H54 (cell line): Measurements from ENCODE around the gene IMPACT.

Source experiments
- DNase-seq: peaks from one replicate; pipeline ENCODE4 v3.0.0; 2011; ENCODE audit warnings: low spot score, mixed read lengths; ENCODE audit not compliant: insufficient read length
- FAIRE-seq: peaks from 3 replicates; lab custom pipeline; 2011; peaks lifted over from hg19 to GRCh38; lab: Jason Lieb, UNC
- POLR2A ChIP-seq: IDR thresholded peaks from 2 replicates; pipeline ENCODE4 v1.6.1; 2011; ENCODE audit warnings: low read depth, mild to moderate bottlenecking, low read length

Gene IMPACT, protein sequence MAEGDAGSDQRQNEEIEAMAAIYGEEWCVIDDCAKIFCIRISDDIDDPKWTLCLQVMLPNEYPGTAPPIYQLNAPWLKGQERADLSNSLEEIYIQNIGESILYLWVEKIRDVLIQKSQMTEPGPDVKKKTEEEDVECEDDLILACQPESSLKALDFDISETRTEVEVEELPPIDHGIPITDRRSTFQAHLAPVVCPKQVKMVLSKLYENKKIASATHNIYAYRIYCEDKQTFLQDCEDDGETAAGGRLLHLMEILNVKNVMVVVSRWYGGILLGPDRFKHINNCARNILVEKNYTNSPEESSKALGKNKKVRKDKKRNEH

DNA sequence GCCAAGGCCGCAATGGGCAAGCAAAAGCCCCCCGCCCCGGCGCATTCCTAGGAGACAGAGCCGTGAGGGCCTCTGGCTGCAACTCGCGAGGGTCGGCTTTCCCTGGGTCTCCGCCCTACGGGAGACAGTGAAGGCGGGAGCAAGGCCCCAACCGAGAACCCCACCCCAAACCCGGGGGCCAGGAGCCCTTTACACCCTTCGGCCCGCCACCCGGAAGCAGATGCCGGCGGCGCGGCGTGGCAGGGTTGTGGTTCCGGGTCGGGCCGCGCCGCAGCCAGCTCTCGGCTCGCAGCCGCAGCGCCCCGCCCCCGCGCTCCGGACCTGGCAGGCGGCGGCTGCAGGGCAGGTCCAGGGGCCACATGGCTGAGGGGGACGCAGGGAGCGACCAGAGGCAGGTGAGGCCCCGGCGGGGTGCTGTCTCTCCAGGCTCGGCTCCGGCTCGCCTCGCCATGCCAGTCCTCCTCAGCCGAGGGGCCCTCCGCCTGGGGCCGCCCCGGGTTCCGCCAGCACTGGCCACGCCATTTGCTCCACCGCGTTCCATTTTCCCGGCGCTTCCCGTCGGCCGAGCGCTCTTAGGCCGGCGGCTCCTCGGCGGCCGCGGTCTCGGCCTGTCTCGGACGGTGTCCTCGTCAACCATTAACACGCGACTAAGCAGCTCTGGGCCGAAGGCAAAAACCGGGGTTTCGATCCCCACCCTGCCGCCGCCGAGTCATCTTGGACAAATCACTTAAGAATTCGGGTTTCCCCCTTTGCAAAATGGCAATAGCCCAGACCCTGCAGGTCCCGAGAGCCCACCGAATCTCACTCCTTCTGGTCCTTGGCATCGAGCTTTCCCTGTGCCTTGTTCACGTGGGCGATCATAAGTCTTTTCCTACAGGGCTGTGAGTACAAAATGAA lies at the start of gene IMPACT:
IMPACT (plus strand) TSS at position 273 of the 897 bp plus-strand sequence; CDS start at position 360, 87 bp downstream.
- peak; percentile 47; the same call in 1 of the 2 replicates for TF ChIP-seq POLR2A
- FAIRE-seq (no peak), DNase-seq (peak; percentile 34)

DNA sequence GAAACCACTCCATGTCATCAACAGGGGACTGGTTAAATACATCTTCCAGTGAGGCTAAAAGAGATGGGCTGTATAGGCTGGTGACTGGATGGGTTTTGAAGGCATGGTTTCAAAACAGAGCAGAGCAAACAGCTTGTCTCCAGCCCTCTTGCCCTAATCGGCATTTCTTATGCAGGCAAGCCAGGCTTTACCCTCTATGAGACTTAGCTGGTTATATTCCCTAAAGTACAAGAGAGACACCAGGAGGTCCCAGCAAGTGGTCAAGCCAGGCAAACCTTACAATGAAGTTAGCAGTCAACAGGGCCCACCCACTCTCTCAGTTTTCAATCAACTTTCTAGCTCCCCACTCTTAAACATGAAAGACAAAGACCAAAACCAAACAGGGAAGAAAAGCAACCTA lies 47.9 kb upstream of the IMPACT start:
- DNase-seq (no peak), FAIRE-seq (no peak)
- TF ChIP-seq POLR2A, result no peak

DNA sequence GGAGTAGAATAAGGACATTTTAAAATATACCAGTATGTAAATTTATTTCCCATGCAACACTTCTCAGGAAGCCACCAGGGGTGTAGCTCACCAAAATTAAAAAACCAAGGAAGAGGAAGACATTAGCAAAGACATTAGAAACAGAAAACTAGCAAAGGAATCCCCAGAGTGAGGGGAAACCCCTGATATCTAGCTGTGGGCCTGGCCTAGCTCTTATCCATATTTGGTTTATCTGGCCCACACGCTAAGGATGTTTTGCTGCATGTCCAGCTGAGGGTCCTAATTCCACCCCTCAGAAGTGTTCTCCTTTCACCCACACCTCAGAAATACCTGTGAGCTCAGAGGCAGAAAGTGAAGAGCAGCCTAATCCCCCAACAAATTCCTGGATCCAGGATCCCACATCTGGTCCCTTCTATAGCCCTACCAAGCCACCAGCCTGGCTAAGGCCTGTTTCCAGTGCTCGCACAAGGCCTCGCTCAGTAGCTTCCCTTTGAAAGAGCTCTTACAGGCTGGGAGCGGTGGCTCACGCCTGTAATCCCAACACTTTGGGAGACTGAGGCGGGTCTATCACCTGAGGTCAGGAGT lies 46.2 kb upstream of the IMPACT start:
- FAIRE-seq (no peak), DNase-seq (no peak)
- no peak for TF ChIP-seq POLR2A

DNA sequence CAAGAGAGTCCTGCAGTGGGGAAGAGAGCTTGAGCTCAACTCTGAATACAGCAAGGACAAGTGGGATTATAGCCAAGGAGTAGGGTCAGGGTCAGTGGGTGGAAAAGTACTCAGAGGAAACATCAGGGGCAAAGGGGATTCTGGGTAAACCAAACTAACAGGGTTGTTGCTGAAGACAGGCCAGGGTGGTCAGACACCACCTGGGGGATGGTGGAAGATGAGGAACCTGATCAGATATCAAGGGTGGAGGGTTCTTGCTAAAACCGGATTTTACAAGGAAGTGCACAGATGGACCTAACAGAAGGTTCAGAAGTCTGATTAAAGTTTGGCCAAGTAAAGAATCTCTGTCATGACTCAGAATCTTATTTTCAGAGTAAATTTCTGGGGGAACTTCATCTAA lies 45.3 kb upstream of the IMPACT start:
- FAIRE-seq (no peak), DNase-seq (no peak)
- no peak for TF ChIP-seq POLR2A

DNA sequence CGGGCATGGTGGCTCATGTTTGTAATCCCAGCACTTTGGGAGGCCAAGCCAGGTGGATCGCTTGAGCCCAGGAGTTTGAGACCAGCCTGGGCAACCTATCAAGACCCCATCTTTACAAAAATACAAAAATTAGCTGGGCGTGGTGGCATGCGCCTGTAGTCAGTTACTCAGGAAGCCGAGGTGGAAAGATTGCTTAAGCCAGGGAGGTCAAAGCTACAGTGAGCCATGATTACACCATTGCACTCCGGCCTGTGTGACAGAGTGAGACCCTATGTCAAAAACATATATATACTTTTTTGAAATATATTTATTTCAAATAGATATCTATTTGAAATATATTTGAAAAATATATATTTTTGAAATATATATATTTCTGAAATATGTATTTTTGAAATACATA lies 39.8 kb upstream of the IMPACT start:
- no peak for TF ChIP-seq POLR2A
- no peak for FAIRE-seq
- DNase-seq, result no peak

DNA sequence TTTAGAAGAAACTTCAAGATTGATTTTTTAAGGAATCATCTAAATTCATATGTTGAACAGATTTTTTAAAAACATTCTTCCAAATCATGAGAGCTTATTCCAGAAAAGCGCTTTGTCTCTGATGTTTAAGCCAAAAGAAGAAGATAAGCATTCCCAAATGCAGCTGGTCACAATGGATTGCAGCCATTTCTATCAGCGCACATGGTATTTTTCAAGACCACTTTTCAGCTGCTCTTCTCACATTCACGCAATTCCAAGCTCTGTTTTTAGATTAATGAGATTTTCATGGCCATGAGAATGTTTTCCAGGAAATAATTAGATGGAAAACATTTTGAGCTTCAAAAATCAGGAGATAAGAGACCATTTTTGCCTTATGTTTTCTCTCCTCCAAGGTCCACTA lies 37.5 kb upstream of the IMPACT start:
- FAIRE-seq, result no peak
- TF ChIP-seq POLR2A, result no peak
- no peak for DNase-seq

DNA sequence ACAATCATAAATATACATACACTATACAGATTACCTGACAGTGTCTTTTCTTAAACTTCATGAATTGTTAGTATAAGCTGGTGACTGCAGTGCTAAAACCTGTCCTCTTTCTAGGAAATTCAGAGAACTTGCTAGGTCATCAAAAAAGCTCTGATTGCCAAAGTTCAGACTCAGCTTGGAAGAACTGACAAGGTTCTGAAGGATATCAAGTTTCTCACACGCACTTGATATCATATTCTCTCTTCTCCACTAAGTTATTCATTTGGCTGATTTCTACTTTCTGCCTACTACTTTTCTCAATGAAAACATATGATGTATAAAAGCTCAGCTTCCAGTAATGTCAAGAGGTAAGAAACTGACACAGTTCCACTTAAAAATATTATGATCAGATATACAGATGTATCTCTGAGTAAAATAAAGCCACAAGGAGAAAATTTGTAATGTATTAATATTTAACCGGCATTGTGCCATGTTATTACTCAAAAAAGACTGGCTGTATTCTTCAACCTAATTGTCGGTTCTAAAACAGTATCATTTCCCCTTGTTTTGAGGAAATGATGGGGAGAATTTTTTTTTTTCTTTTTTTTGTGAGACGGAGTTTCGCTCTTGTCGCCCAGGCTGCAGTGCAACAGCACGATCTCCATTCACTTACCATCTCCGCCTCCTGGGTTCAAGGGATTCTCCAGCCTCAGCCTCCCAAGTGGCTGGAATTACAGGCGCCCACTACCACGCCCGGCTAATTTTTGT lies 31.2 kb upstream of the IMPACT start:
- no peak for FAIRE-seq
- no peak for DNase-seq
- no peak for TF ChIP-seq POLR2A

DNA sequence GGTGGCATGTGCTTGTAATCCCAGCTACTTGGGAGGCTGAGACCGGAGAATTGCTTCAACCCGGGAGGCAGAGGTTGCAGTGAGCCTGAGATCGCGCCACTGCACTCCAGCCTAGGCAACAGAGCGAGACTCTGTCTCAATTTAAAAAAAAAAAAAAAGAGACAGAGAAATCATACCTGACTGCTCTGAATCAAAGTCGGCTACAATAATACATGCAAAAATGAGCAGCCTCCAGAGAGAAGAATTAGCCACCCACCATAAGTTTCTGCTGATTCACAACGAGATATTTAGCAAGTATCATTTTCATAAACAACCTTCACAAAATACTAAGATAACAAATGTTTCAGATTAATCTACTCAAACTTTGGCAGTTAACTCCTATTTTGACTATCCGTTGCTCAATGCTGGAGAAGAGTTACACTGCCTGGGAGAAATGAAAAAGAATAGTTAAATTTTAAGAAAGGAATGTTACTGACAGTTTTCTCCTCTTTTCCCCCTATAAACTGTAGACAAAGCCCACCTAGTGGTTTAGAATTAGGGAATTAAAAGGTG lies 30.3 kb upstream of the IMPACT start:
- TF ChIP-seq POLR2A, result no peak
- DNase-seq (no peak), FAIRE-seq (no peak)

DNA sequence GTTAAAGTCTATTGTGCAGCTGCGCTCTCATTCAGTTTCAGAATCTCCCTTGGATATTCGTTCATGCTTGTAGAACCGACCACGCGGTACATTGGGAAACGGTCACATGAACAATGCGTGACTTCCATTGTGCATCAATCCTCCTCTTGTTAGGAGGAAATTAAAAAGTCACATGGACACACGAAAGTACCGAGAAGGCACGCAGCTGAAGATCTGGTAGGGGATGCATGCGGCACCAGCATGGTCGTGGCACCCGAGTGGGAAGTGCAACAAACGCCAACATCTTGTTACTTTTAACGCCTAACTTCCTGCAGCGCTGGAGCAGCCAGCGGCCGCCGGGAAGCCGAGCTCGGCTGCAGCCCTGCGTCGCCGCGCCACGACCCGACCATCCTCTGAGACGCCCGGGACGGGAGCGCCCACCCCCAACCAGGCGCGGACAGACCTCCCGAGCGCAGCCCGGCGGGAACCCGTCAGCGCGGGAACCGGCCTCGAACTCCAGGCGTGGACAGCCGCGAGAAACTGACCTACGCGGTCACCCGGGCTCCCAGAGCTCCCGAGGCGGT lies 29.3 kb upstream of the IMPACT start:
- DNase-seq, result peak; percentile 15

DNA sequence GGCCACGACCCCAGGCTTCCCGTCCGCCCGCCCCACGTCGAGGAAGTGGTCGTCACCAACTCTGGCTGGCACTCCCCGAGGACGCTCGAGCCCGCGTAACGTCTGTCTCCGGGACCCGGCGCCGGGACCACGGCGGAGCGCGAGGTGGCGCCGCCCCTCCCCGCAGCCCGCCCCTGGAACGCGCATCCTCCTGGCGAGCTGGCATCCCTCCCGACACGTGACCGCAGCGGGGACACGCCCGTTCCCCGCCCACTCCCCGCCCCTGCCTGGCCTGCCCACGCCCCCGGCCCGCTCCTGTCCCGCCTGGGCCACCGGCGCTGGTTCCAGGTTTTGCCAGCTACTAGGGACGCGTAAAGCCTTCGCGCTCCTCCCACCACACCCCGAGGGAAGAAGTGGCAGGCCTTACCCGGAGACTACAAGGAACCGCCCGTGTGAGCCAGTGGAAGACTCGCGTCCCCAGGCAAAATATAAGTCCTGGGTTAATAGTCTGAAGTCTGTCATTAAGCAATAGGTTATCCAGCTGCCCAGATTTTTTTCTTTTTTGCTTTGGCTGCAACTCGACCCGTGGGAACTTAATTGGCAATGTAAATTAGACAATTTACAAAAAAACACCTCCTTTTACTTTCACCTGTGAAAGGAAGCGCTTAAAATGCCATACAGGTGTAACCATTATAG lies 28.6 kb upstream of the IMPACT start, which contains the start of gene OSBPL1A:
OSBPL1A (minus strand) TSS at position 131 of the 675 bp plus-strand sequence. CDS start 20,291 bp downstream, outside the sequence.
- DNase-seq (peak; percentile 68), FAIRE-seq (peak; percentile 88)
- peak; percentile 81 for TF ChIP-seq POLR2A

More for the DNA sequence above, 29.3 kb upstream of the IMPACT start:
- FAIRE-seq, result peak; percentile 75
- no peak for TF ChIP-seq POLR2A

DNA sequence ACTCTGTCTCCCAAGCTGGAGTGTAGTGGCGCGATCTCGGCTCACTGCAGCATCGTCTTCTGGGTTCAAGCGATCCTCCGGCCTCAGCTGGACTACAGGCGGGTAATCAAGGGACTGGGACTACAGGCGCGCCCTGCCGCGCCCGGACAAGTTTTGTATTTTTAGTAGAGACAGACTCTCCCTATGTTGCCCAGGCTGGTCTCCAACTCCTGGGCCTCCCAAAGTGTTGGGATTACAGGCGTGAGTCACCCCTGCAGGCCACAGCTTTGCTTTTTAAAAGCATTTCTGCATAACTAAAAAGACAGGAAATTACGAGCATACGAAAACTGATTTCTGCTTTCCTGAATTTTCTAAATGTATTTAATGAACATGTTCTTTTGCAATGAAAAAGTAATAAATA lies 27.9 kb upstream of the IMPACT start:
- FAIRE-seq (peak; percentile 33), DNase-seq (no peak)
- no peak for TF ChIP-seq POLR2A

DNA sequence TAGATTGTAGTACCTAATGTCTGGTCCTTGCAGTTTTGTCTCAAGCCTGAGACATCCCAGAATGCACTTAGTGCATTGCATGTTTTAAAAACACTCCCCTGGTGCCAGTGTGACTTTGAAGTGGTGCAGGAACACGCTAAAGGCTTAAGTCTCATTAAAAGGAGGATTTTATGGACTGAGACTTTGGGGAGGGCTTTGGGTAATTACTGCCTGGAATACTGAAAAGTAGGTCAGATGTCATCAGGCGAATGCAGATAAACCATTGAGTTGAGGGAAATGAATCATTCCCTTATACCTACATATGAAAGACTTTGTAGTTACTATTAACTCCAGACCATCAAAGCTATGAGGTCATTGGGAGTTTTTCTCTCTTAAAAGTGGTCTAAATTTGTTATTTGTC lies 25.9 kb upstream of the IMPACT start:
- FAIRE-seq (no peak), DNase-seq (no peak)
- no peak for TF ChIP-seq POLR2A
